HepG2 (cell line): ENCODE measurements around the gene ETS2. TPM values are rescaled to one million over a fixed set of nuclear protein-coding genes. Genes with fewer than 3 reads are reported as not detected.

ENCODE experiments used
- CSRNP2 ChIP-seq: sonication (generic); formaldehyde crosslinking; conservative IDR thresholded peaks from 2 replicates; pipeline ENCODE4 v1.8.0; 2022; ENCODE audit warnings: low read depth, missing genetic modification reagents
- FOXA3 ChIP-seq: IDR thresholded peaks from 2 replicates; pipeline ENCODE4 v1.6.1; 2016; ENCODE audit warnings: missing genetic modification reagents, missing compliant biosample characterization
- HOXA5 ChIP-seq: sonication (generic); formaldehyde crosslinking; IDR thresholded peaks from 2 replicates; pipeline ENCODE4 v1.4.0; 2020; ENCODE audit warnings: missing genetic modification reagents
- IKZF5 ChIP-seq: IDR thresholded peaks from 2 replicates; pipeline ENCODE4 v1.6.1; 2018; ENCODE audit warnings: missing genetic modification reagents, mild to moderate bottlenecking, missing compliant biosample characterization
- LCORL ChIP-seq, 2 experiments: fragments of 450-650 bp in 1 of 2; sonication (generic) in 1 of 2; formaldehyde crosslinking in 1 of 2; IDR thresholded peaks; 2 replicates each; pipeline versions ENCODE4 v1.5.0 to v1.6.1; 2017 to 2020; ENCODE audit warnings: antibody characterized with exemption in 1 of 2, missing genetic modification reagents in 1 of 2
- MEF2D ChIP-seq: sonication (generic); formaldehyde crosslinking; IDR thresholded peaks from 2 replicates; pipeline ENCODE4 v1.5.1; 2020; ENCODE audit warnings: mild to moderate bottlenecking, missing genetic modification reagents
- MYC ChIP-seq: sonication (generic); formaldehyde crosslinking; IDR thresholded peaks from 2 replicates; pipeline ENCODE4 v1.9.0; 2021; ENCODE audit warnings: missing genetic modification reagents, borderline replicate concordance
- NR2F1 ChIP-seq, 2 experiments: fragments of 450-650 bp in 1 of 2; formaldehyde crosslinking in 1 of 2; IDR thresholded peaks; 2 replicates each; pipeline versions ENCODE4 v1.5.0 to v1.6.1; 2016 to 2020; ENCODE audit warnings: mild to moderate bottlenecking in 1 of 2, missing compliant biosample characterization in 1 of 2, missing genetic modification reagents in 1 of 2, moderate library complexity in 1 of 2
- SAFB2 ChIP-seq: sonication (generic); formaldehyde crosslinking; IDR thresholded peaks from 2 replicates; pipeline ENCODE4 v1.5.1; 2020; ENCODE audit warnings: missing genetic modification reagents, low read depth, mild to moderate bottlenecking, borderline replicate concordance
- SNAI1 ChIP-seq: sonication (generic); formaldehyde crosslinking; IDR thresholded peaks from 2 replicates; pipeline ENCODE4 v1.5.0; 2020; ENCODE audit warnings: mild to moderate bottlenecking, missing genetic modification reagents, borderline replicate concordance
- ZFY ChIP-seq: sonication (generic); formaldehyde crosslinking; IDR thresholded peaks from 2 replicates; pipeline ENCODE4 v1.4.0; 2020; ENCODE audit warnings: missing genetic modification reagents
- ZNF205 ChIP-seq: IDR thresholded peaks from 2 replicates; pipeline ENCODE4 v1.6.1; 2018; ENCODE audit warnings: missing biosample characterization, missing genetic modification reagents
- ZNF451 ChIP-seq: sonication (generic); formaldehyde crosslinking; IDR thresholded peaks from 2 replicates; pipeline ENCODE4 v1.5.0; 2020; ENCODE audit warnings: mild to moderate bottlenecking, missing genetic modification reagents
- ZNF619 ChIP-seq: sonication (generic); formaldehyde crosslinking; IDR thresholded peaks from 2 replicates; pipeline ENCODE4 v1.4.0; 2020; ENCODE audit warnings: mild to moderate bottlenecking, missing genetic modification reagents
- polyA plus RNA-seq, 8 experiments: library from polyadenylated mRNA; depleted of rRNA in 3 of 8; stranded (reverse) in 7 of 8; unstranded in 1 of 8; fragments of >200 nt; fragmentation: Illumina TruSeq in 4 of 8; extraction: Trizol in 4 of 8; gene quantifications; 2 replicates each; pipeline versions ENCODE4 v1.2.1 to v1.2.3, GENCODE V29; 2011 to 2016; ENCODE audit warnings: low read depth in 4 of 8, missing spikeins in 1 of 8, mixed read lengths in 1 of 8; ENCODE audit not compliant: insufficient read depth in 1 of 8
- total RNA-seq, 5 experiments: library from RNA; depleted of rRNA; stranded (reverse); fragments of >200 nt; fragmentation: Illumina TruSeq; extraction: Trizol; gene quantifications; 2 replicates each; pipeline ENCODE4 v1.2.3, GENCODE V29; 2016; ENCODE audit warnings: low read depth in 1 of 5
- TF ChIP-seq, protein P1 (sequence below): IDR thresholded peaks from 2 replicates; pipeline ENCODE4 v1.4.0; 2020; ENCODE audit warnings: mild to moderate bottlenecking, missing genetic modification reagents
- TF ChIP-seq, protein P2 (sequence below), 2 experiments: sonication (generic) in 1 of 2; formaldehyde crosslinking in 1 of 2; IDR thresholded peaks; 2 replicates each; pipeline versions ENCODE4 v1.4.0 to v1.6.1; 2016 to 2020; ENCODE audit warnings: borderline replicate concordance in 1 of 2, low read depth in 1 of 2, mild to moderate bottlenecking in 1 of 2, missing genetic modification reagents in 1 of 2

The ETS2 gene
- total and polyA plus RNA-seq, 2 of the 13 experiments (the other 11 are each of a cell fraction or from before 2014, with no cell fraction given), result 24.6 to 64.4 TPM

DNA sequence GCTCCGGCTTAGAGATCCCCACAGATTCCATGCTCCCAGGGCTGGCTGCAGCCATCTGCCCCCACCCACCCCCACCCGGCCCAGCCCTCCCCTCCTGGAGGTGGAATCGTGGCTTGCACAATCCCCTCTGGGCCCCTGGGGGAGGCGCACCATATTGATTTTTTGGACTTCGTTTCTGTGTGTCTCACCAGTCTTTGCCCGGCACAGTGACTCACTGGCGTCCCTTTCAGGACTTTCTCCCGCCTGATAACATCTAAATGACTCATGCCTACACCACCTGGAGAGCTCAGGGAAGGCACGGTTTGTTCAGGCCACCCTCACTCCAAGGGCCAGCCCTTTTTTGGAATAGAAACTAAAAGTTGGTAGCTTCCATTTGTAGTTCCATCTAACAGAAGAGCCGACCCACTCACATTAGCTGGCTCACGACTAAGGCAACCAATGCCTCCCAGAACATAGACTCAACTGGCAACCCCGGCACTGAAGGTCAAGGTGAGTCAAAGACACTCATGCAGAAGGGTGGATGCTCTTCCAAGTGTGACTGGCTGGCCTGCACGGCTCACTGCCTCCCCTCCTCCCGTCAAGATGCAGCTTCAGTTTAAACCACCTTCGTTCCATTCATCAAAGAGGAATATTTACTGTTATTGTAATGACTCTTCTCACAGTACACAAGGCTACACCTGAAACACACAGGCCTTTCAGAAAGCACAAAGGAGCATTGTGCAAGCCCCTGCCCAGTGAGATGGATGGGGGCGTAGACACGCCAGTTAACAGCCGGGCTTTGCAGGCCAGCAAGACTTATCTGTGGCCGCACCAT is 18.1 kb upstream of the ETS2 start (continued):
- TF ChIP-seq HOXA5 (CRISPR knock-in tag), result peak; percentile 66; the same call in 1 of the 2 replicates
- TF ChIP-seq ZFY (CRISPR knock-in tag), result peak; percentile 62
- TF ChIP-seq IKZF5 (CRISPR knock-in tag), result peak; percentile 61; the same call in 1 of the 2 replicates
- TF ChIP-seq, protein P1, sequence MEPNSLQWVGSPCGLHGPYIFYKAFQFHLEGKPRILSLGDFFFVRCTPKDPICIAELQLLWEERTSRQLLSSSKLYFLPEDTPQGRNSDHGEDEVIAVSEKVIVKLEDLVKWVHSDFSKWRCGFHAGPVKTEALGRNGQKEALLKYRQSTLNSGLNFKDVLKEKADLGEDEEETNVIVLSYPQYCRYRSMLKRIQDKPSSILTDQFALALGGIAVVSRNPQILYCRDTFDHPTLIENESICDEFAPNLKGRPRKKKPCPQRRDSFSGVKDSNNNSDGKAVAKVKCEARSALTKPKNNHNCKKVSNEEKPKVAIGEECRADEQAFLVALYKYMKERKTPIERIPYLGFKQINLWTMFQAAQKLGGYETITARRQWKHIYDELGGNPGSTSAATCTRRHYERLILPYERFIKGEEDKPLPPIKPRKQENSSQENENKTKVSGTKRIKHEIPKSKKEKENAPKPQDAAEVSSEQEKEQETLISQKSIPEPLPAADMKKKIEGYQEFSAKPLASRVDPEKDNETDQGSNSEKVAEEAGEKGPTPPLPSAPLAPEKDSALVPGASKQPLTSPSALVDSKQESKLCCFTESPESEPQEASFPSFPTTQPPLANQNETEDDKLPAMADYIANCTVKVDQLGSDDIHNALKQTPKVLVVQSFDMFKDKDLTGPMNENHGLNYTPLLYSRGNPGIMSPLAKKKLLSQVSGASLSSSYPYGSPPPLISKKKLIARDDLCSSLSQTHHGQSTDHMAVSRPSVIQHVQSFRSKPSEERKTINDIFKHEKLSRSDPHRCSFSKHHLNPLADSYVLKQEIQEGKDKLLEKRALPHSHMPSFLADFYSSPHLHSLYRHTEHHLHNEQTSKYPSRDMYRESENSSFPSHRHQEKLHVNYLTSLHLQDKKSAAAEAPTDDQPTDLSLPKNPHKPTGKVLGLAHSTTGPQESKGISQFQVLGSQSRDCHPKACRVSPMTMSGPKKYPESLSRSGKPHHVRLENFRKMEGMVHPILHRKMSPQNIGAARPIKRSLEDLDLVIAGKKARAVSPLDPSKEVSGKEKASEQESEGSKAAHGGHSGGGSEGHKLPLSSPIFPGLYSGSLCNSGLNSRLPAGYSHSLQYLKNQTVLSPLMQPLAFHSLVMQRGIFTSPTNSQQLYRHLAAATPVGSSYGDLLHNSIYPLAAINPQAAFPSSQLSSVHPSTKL, result peak; percentile 85
- TF ChIP-seq MEF2D (CRISPR knock-in tag), result 0 out of 2 replicates have a peak, but pooled peaks have one; percentile 12
- TF ChIP-seq SAFB2 (CRISPR knock-in tag), result no peak; the same call in 1 of the 2 replicates
- TF ChIP-seq FOXA3 (CRISPR knock-in tag), result peak; percentile 86
- no peak for TF ChIP-seq LCORL (IDR thresholded peaks at IDR 0.05)
- peak; percentile 70 for TF ChIP-seq LCORL (CRISPR knock-in tag; IDR thresholded peaks at IDR 0.05)
- TF ChIP-seq, protein P2, sequence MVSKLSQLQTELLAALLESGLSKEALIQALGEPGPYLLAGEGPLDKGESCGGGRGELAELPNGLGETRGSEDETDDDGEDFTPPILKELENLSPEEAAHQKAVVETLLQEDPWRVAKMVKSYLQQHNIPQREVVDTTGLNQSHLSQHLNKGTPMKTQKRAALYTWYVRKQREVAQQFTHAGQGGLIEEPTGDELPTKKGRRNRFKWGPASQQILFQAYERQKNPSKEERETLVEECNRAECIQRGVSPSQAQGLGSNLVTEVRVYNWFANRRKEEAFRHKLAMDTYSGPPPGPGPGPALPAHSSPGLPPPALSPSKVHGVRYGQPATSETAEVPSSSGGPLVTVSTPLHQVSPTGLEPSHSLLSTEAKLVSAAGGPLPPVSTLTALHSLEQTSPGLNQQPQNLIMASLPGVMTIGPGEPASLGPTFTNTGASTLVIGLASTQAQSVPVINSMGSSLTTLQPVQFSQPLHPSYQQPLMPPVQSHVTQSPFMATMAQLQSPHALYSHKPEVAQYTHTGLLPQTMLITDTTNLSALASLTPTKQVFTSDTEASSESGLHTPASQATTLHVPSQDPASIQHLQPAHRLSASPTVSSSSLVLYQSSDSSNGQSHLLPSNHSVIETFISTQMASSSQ (IDR thresholded peaks at IDR 0.05; ENCODE audit: low read depth), result 0 out of 2 replicates have a peak, but pooled peaks have one; percentile 52
- TF ChIP-seq, protein P2 (CRISPR knock-in tag; IDR thresholded peaks at IDR 0.05; ENCODE audit: borderline replicate concordance), result peak; percentile 69; the same call in 1 of the 2 replicates
- TF ChIP-seq SNAI1 (CRISPR knock-in tag), result no peak
- TF ChIP-seq MYC (CRISPR knock-in tag), result 0 out of 2 replicates have a peak, but pooled peaks have one; percentile 51
- peak in 1 of 2 experiments; percentile 56; a peak in 3 of 4 replicates for TF ChIP-seq NR2F1 (CRISPR knock-in tag; IDR thresholded peaks at IDR 0.05)
- no peak for TF ChIP-seq CSRNP2 (CRISPR knock-in tag)
- peak; percentile 58; the same call in 1 of the 2 replicates for TF ChIP-seq ZNF205 (CRISPR knock-in tag)
- TF ChIP-seq ZNF619 (CRISPR knock-in tag), result 0 out of 2 replicates have a peak, but pooled peaks have one; percentile 60
- TF ChIP-seq ZNF451, result no peak
